HUES48 (cell line): ENCODE data around the gene IGDCC3.

ENCODE experiments used
- H3K27ac ChIP-seq: one replicate; pipeline ENCODE4 v1.7.0; 2013; ENCODE audit warnings: low read depth, low read length, inconsistent platforms
- H3K27me3 ChIP-seq: 2 replicates; pipeline ENCODE4 v1.6.1; 2013; ENCODE audit warnings: mild to moderate bottlenecking, low read length; ENCODE audit not compliant: control insufficient read depth, insufficient read depth
- H3K36me3 ChIP-seq: 2 replicates; pipeline ENCODE4 v1.6.1; 2013; ENCODE audit warnings: low read length; ENCODE audit not compliant: control insufficient read depth, insufficient read depth
- H3K4me1 ChIP-seq: 2 replicates; pipeline ENCODE4 v1.6.1; 2013; ENCODE audit warnings: mild to moderate bottlenecking, low read length; ENCODE audit not compliant: control insufficient read depth, insufficient read depth
- H3K4me3 ChIP-seq: 2 replicates; pipeline ENCODE4 v1.5.1; 2013; ENCODE audit warnings: mild to moderate bottlenecking, low read depth, low read length
- H3K9ac ChIP-seq: 2 replicates; pipeline ENCODE4 v1.6.1; 2013; ENCODE audit warnings: mild to moderate bottlenecking, low read depth, low read length, moderate library complexity
- H3K9me3 ChIP-seq: 2 replicates; pipeline ENCODE4 v1.6.1; 2013; ENCODE audit warnings: low read length; ENCODE audit not compliant: control insufficient read depth, insufficient read depth

IGDCC3 gene

DNA sequence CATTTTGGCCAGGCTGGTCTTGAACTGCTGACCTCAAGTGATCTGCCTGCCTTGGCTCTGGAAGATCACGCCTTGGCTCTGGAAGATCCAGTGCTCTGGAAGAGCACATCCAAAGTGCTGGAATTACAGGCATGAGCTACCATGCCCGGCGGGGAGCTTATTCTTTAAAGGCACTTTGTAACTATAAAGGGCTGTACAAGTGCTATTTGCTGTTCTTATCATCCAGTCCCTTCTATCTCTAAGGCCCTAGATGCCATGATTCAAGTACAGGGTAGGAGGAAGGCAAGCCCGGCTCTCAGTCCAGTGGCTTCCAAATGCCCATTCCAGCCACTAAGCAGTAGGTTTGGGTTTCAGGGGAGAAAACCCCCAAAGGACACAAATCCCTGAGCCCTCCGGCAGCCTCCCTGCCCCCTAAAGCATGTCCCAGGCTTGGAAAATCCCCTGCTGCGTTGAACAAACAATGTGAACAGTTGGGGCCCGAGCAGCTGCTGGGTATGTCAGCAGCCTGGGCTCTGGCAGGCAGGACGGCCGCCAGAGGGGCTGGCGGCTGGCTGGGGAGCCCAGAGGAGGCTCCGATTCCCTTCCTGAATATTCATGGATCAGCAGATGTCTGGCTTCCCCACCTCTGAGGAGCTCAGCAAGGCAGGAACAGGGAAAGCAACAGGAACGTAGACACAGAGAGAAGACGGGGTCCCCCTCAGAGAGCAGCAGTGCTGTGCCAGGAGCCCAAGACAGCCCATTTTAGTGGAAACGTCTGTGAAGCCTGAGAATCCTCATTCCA, 37.2 kb upstream of the IGDCC3 start:
- Histone ChIP-seq H3K4me3 (peak overlapping the region; percentile 42), H3K4me1 (peaks cover 79% of the 10 kb centered on the region), H3K36me3 (no peaks in the 10 kb centered on the region), H3K9ac (0 out of 2 replicates have a peak overlapping the region, but pooled peaks have one; percentile 8), H3K27me3 (no peaks in the 10 kb centered on the region), H3K27ac (peak overlapping the region; percentile 92), H3K9me3 (no peaks in the 10 kb centered on the region)

DNA sequence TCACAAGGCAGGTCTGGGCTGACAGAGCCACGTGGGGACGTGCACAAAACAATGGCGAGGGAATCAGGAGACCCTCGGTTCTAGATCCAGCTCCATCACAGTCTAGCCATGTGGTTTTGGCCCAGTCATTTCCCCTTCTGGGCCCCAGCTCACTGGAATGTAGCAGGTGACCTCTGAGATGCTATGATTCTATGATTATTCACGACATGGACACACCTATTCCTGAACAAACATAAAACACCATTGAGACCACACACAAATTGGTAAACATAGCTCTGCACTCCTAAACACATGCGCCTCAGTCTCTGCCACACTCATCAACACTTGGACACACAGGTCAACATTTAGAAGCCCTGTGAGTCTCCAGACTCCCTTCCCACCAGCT, 36.0 kb upstream of the IGDCC3 start:
- Histone ChIP-seq H3K27ac (no peak overlapping the region), H3K9me3 (no peaks in the 10 kb centered on the region), H3K9ac (no peak overlapping the region), H3K27me3 (no peaks in the 10 kb centered on the region), H3K36me3 (no peaks in the 10 kb centered on the region), H3K4me1 (peaks cover 68% of the 10 kb centered on the region), H3K4me3 (no peak overlapping the region)

DNA sequence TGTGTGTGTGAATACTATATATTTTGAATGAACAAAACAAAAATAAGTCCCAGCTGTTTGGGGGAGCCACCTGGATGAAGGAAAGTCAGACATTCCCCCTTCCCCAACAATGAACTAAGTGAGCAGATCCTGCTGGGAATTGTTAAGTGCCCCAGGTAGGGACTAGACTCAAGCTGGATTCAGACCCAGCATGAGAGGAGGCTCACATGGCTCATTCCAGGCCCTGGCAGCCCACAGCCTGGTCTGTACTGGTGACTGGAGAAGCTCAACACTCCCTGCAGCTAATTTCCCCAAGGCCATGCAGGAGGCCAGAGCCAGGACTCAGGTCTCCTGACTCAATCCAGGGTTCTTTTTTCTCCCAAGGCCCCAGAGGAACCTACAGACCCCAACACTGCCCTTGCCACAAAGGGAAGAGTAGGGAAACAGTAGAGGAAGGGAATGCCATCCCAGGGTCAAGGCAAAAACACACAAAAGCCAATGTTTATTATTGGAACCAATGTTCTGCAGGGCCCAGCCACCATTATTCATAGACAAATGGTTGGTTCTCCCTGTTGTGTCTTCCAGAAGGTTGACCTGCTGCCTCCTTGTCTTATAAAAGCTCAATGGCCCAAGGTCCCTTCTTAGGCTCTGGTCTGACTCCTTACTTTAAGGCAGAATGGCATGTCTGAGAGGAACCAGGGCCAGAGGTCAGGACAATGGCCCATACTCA, 35.4 kb upstream of the IGDCC3 start:
- H3K4me3 ChIP-seq = no peak overlapping the region
- H3K9ac ChIP-seq = no peak overlapping the region
- H3K27me3 ChIP-seq = no peaks in the 10 kb centered on the region
- peak overlapping the region; percentile 23 for H3K27ac ChIP-seq
- peaks cover 63% of the 10 kb centered on the region for H3K4me1 ChIP-seq
- no peaks in the 10 kb centered on the region for H3K9me3 ChIP-seq
- H3K36me3 ChIP-seq = no peaks in the 10 kb centered on the region

GRCh38 chr15:65412556-65412955, 34.8 kb upstream of the IGDCC3 start:
- H3K27ac ChIP-seq = no peak overlapping the region
- no peaks in the 10 kb centered on the region for H3K9me3 ChIP-seq
- no peak overlapping the region for H3K4me3 ChIP-seq
- H3K9ac ChIP-seq = no peak overlapping the region
- H3K4me1 ChIP-seq = peaks cover 57% of the 10 kb centered on the region
- no peaks in the 10 kb centered on the region for H3K27me3 ChIP-seq
- H3K36me3 ChIP-seq = no peaks in the 10 kb centered on the region

GRCh38 chr15:65411465-65412071, 33.8 kb upstream of the IGDCC3 start:
- Histone ChIP-seq H3K27ac (no peak overlapping the region), H3K4me1 (peaks cover 49% of the 10 kb centered on the region)

DNA sequence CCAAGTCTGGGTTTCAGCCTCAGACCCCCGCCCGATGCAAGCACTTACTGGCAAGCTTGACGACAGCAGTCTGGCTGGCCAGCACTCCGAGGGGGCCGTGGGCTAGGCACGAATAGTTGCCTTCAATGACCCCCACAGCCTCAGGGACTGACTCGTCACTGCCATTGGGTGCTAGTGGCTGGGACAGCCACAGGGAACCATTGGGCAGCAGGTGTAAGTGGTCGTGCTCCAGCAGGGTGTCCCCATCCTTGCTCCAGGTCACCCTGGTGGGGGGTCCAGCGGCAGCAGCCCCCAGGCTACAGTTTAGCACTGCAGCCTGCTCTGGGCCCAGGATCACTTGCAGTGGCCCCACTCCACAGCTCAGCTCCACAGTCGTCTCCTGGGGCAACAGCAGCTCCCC, 33.2 kb upstream of the IGDCC3 start:
- H3K36me3 ChIP-seq = no peaks in the 10 kb centered on the region; the same call in 1 of the 2 replicates
- H3K4me3 ChIP-seq = no peak overlapping the region
- no peak overlapping the region for H3K27ac ChIP-seq
- H3K9me3 ChIP-seq = no peaks in the 10 kb centered on the region
- no peaks in the 10 kb centered on the region for H3K27me3 ChIP-seq
- no peak overlapping the region for H3K9ac ChIP-seq
- peaks cover 44% of the 10 kb centered on the region for H3K4me1 ChIP-seq

More at GRCh38 chr15:65411465-65412071, 33.8 kb upstream of the IGDCC3 start:
- Histone ChIP-seq H3K36me3 (no peaks in the 10 kb centered on the region; the same call in 1 of the 2 replicates), H3K9me3 (no peaks in the 10 kb centered on the region), H3K4me3 (no peak overlapping the region), H3K27me3 (no peaks in the 10 kb centered on the region), H3K9ac (no peak overlapping the region)

GRCh38 chr15:65410036-65410435, 32.2 kb upstream of the IGDCC3 start:
- Histone ChIP-seq H3K9me3 (no peaks in the 10 kb centered on the region), H3K9ac (no peak overlapping the region), H3K4me3 (no peak overlapping the region), H3K36me3 (no peaks in the 10 kb centered on the region; the same call in 1 of the 2 replicates), H3K27ac (no peak overlapping the region), H3K4me1 (peaks cover 37% of the 10 kb centered on the region), H3K27me3 (no peaks in the 10 kb centered on the region)

- H3K36me3 ChIP-seq = no peaks in the 10 kb centered on the region; the same call in 1 of the 2 replicates
- H3K4me3 ChIP-seq = no peak overlapping the region
- H3K9ac ChIP-seq = no peak overlapping the region
- no peaks in the 10 kb centered on the region for H3K27me3 ChIP-seq
- H3K9me3 ChIP-seq = no peaks in the 10 kb centered on the region
- H3K27ac ChIP-seq = no peak overlapping the region
- peaks cover 32% of the 10 kb centered on the region for H3K4me1 ChIP-seq
These were observed 31.3 kb upstream of the IGDCC3 start for GRCh38 chr15:65409036-65409631.

- Histone ChIP-seq H3K27me3 (no peaks in the 10 kb centered on the region), H3K4me1 (peaks cover 32% of the 10 kb centered on the region), H3K27ac (no peak overlapping the region), H3K9me3 (no peaks in the 10 kb centered on the region), H3K4me3 (no peak overlapping the region), H3K36me3 (no peaks in the 10 kb centered on the region; the same call in 1 of the 2 replicates), H3K9ac (no peak overlapping the region)
These were observed 30.7 kb upstream of the IGDCC3 start for GRCh38 chr15:65408324-65409035.

GRCh38 chr15:65406424-65407000, 28.7 kb upstream of the IGDCC3 start:
- no peaks in the 10 kb centered on the region for H3K27me3 ChIP-seq

More at GRCh38 chr15:65406424-65407000, 28.7 kb upstream of the IGDCC3 start:
- H3K27ac ChIP-seq = no peak overlapping the region
- no peaks in the 10 kb centered on the region for H3K9me3 ChIP-seq
- H3K36me3 ChIP-seq = no peaks in the 10 kb centered on the region; the same call in 1 of the 2 replicates
- peaks cover 30% of the 10 kb centered on the region for H3K4me1 ChIP-seq
- no peak overlapping the region for H3K9ac ChIP-seq
- H3K4me3 ChIP-seq = no peak overlapping the region
